Measurements from ENCODE around the gene EDAR. TPM values are rescaled to one million over a fixed set of nuclear protein-coding genes. Genes with fewer than 3 reads are reported as not detected.

EDAR gene
- polyA plus RNA-seq, 1 donor (not counting 4 experiments of a cell fraction or from before 2014, with no cell fraction given): 0.21 TPM

DNA sequence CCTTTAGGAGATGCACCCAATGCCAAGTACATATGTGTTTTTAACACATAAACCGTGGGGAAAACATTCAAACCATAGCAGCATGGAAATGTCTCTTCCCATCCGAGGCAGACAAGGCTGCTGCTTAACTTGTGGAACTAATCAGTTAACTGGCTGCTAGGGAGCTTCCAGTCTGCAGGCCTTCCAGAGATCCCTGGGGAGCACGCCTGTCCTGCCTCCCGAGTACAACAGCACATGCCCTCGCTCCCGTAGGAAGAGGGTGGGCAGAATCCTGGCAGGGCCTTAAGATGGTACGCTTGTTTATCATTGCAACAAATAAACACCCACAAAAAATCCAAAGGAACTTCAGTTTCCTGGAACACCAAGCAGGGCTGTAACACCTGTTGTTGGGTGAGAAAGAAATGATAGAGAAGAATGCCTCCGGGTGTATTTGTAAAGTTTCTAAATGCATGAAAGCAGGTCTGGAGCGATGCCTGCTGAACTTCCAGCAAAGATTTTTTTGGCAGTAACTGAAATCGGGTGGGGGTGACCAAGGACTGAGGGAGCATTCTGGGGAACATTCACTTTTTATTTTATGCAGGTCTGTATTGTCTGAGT is 56.2 kb downstream of the EDAR start:
- H3K4me2 ChIP-seq (ENCODE audit: control insufficient read depth, extremely low read depth, insufficient read depth, low read depth, low read length): peak overlapping the region; percentile 69
- H3K27me3 ChIP-seq (ENCODE audit: control insufficient read depth, extremely low read depth, insufficient read depth, low read length): peaks cover 11% of the 10 kb centered on the region
- H3K27ac ChIP-seq (ENCODE audit: control insufficient read depth, insufficient read depth, low read length): no peak overlapping the region
- H3K9me1 ChIP-seq (ENCODE audit: control insufficient read depth, extremely low read depth, insufficient read depth, low read length): no peaks in the 10 kb centered on the region
- no peak overlapping the region for H2AFZ ChIP-seq (ENCODE audit: control insufficient read depth, low read length)
- no peaks in the 10 kb centered on the region for H3K36me3 ChIP-seq (ENCODE audit: control insufficient read depth in 2 of 2, extremely low read depth in 1 of 2, insufficient read depth in 2 of 2, low read length in 2 of 2)
- H3K9ac ChIP-seq (ENCODE audit: control insufficient read depth, extremely low read depth, insufficient read depth, low read length): no peak overlapping the region
- DNase-seq (ENCODE audit: low read depth, low spot score) (no peak), FAIRE-seq (no peak)
- H3K9me3 ChIP-seq (ENCODE audit: control insufficient read depth, low read depth, low read length): no peaks in the 10 kb centered on the region
- no peak for TF ChIP-seq EZH2 (IDR thresholded peaks at IDR 0.05; ENCODE audit: low read length)
- TF ChIP-seq, protein P1, sequence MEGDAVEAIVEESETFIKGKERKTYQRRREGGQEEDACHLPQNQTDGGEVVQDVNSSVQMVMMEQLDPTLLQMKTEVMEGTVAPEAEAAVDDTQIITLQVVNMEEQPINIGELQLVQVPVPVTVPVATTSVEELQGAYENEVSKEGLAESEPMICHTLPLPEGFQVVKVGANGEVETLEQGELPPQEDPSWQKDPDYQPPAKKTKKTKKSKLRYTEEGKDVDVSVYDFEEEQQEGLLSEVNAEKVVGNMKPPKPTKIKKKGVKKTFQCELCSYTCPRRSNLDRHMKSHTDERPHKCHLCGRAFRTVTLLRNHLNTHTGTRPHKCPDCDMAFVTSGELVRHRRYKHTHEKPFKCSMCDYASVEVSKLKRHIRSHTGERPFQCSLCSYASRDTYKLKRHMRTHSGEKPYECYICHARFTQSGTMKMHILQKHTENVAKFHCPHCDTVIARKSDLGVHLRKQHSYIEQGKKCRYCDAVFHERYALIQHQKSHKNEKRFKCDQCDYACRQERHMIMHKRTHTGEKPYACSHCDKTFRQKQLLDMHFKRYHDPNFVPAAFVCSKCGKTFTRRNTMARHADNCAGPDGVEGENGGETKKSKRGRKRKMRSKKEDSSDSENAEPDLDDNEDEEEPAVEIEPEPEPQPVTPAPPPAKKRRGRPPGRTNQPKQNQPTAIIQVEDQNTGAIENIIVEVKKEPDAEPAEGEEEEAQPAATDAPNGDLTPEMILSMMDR (optimal IDR thresholded peaks at IDR 0.05 in 1 of 3, IDR thresholded peaks at IDR 0.05 in 1 of 3, conservative IDR thresholded peaks at IDR 0.05 in 1 of 3; ENCODE audit: extremely low read depth in 1 of 3, insufficient read depth in 2 of 3, low read length in 3 of 3): no peak
- peaks cover 11% of the 10 kb centered on the region for H3K4me1 ChIP-seq (ENCODE audit: control insufficient read depth, extremely low read depth, insufficient read depth, low read length)
- dilution Hi-C loops (cut with MboI; ENCODE audit: extremely low pct_ligation_motif_present, low sequenced_read_pairs): no loop called here
- H3K79me2 ChIP-seq (ENCODE audit: control insufficient read depth, insufficient read depth, low read length): no peaks in the 10 kb centered on the region
- H3K4me3 ChIP-seq (ENCODE audit: control insufficient read depth in 2 of 3, extremely low read depth in 1 of 3, insufficient read depth in 2 of 3, low read depth in 1 of 3, low read length in 3 of 3): no peak overlapping the region
- no peaks in the 10 kb centered on the region for H4K20me1 ChIP-seq (ENCODE audit: control insufficient read depth, extremely low read depth, insufficient read depth, low read length)

DNA sequence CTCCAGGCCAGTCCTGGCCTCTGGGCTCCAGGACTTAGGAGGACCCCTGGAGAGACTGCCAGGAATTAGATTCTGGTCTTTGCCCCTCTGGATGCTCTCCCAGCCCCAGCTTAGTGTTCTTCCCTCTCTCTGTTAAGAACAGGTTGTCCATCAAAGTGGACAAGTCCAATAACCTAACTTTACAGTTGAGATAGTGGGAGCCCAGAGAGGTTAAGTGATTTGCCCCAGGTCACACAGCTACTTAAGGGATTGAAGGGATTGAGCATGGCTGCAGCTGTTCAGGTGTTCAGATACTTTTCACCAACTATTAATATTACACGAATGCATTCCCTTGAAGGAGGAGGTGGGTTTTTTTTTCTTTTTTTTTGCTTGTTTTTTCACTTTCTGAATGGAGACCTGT is 57.6 kb downstream of the EDAR start:
- TF ChIP-seq, protein P1 (optimal IDR thresholded peaks at IDR 0.05 in 1 of 3, IDR thresholded peaks at IDR 0.05 in 1 of 3, conservative IDR thresholded peaks at IDR 0.05 in 1 of 3; ENCODE audit: extremely low read depth in 1 of 3, insufficient read depth in 2 of 3, low read length in 3 of 3): no peak
- TF ChIP-seq EZH2 (IDR thresholded peaks at IDR 0.05; ENCODE audit: low read length): no peak
- H3K9ac ChIP-seq (ENCODE audit: control insufficient read depth, extremely low read depth, insufficient read depth, low read length): no peak overlapping the region
- H3K27me3 ChIP-seq (ENCODE audit: control insufficient read depth, extremely low read depth, insufficient read depth, low read length): peaks cover 13% of the 10 kb centered on the region
- FAIRE-seq (no peak), DNase-seq (ENCODE audit: low read depth, low spot score) (no peak)
- H3K4me2 ChIP-seq (ENCODE audit: control insufficient read depth, extremely low read depth, insufficient read depth, low read depth, low read length): no peak overlapping the region
- H3K79me2 ChIP-seq (ENCODE audit: control insufficient read depth, insufficient read depth, low read length): no peaks in the 10 kb centered on the region
- dilution Hi-C loops (cut with MboI; ENCODE audit: extremely low pct_ligation_motif_present, low sequenced_read_pairs): no loop called here
- no peaks in the 10 kb centered on the region for H3K36me3 ChIP-seq (ENCODE audit: control insufficient read depth in 2 of 2, extremely low read depth in 1 of 2, insufficient read depth in 2 of 2, low read length in 2 of 2)
- H4K20me1 ChIP-seq (ENCODE audit: control insufficient read depth, extremely low read depth, insufficient read depth, low read length): no peaks in the 10 kb centered on the region
- H3K9me3 ChIP-seq (ENCODE audit: control insufficient read depth, low read depth, low read length): no peaks in the 10 kb centered on the region
- no peak overlapping the region for H3K27ac ChIP-seq (ENCODE audit: control insufficient read depth, insufficient read depth, low read length)
- H3K4me1 ChIP-seq (ENCODE audit: control insufficient read depth, extremely low read depth, insufficient read depth, low read length): peaks cover 11% of the 10 kb centered on the region
- H3K9me1 ChIP-seq (ENCODE audit: control insufficient read depth, extremely low read depth, insufficient read depth, low read length): no peaks in the 10 kb centered on the region
- H2AFZ ChIP-seq (ENCODE audit: control insufficient read depth, low read length): no peak overlapping the region
- H3K4me3 ChIP-seq (ENCODE audit: control insufficient read depth in 2 of 3, extremely low read depth in 1 of 3, insufficient read depth in 2 of 3, low read depth in 1 of 3, low read length in 3 of 3): no peak overlapping the region
